A549 (cell line): ENCODE results near the gene NCAM2.

Source experiments
- EHMT2 ChIP-seq: fragments of 200-600 bp; sonication (generic); IDR thresholded peaks from 2 replicates; pipeline ENCODE4 v1.6.1; 2016; ENCODE audit warnings: antibody characterized with exemption, low read depth, mild to moderate bottlenecking, moderate library complexity
- JUNB ChIP-seq: fragments of >200 bp; sonication (Bioruptor Twin); formaldehyde crosslinking; IDR thresholded peaks from 2 replicates; pipeline ENCODE4 v1.6.1; 2016
- MAZ ChIP-seq: fragments of 150-350 bp; IDR thresholded peaks from 2 replicates; pipeline ENCODE4 v1.6.1; 2014; ENCODE audit warnings: antibody characterized with exemption, low read depth, low read length, borderline replicate concordance
- NPAS2 ChIP-seq: fragments of 250-450 bp; sonication (Bioruptor Pico); IDR thresholded peaks from 2 replicates; pipeline ENCODE4 v1.8.0; 2022; ENCODE audit warnings: mild to moderate bottlenecking, moderate library complexity, borderline replicate concordance
- POLR2A ChIP-seq: IDR thresholded peaks from 2 replicates; pipeline ENCODE4 v1.6.1; 2012; ENCODE audit warnings: mild to moderate bottlenecking, low read length
- SMC3 ChIP-seq: fragments of >200 bp; sonication (Bioruptor Twin); formaldehyde crosslinking; IDR thresholded peaks from 3 replicates; pipeline ENCODE4 v1.6.1; 2018; ENCODE audit warnings: inconsistent platforms
- SREBF2 ChIP-seq: fragments of 450-650 bp; IDR thresholded peaks from 2 replicates; pipeline ENCODE4 v1.6.1; 2014; ENCODE audit warnings: mild to moderate bottlenecking, moderate library complexity
- TF ChIP-seq, protein P1 (sequence below): fragments of >200 bp; sonication (Bioruptor Twin); formaldehyde crosslinking; IDR thresholded peaks from 3 replicates; pipeline ENCODE4 v1.5.1; 2016

DNA sequence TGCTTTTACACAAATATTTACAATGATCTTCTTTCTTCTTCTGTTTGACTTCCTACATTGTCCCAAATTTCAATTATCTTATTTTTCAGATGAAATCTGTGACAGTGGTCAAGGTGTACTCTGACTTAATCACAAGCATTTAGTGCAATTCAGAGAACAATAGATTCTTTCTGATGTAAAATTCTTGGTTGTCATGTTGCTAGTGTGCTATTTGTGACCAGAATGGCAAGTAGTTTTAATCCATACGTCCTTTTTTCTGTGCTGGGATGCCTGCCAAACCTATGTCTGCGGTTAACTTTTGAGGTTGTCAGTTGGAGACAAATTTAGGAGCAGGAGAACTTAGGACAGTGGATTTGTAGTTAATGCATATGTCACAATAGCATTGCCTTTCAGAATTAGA is 31.0 kb downstream of the NCAM2 start:
- TF ChIP-seq EHMT2 (no peak), SMC3 (no peak), POLR2A (no peak), SREBF2 (no peak), JUNB (no peak), NPAS2 (CRISPR knock-in tag) (no peak), MAZ (no peak)
- TF ChIP-seq, protein P1, sequence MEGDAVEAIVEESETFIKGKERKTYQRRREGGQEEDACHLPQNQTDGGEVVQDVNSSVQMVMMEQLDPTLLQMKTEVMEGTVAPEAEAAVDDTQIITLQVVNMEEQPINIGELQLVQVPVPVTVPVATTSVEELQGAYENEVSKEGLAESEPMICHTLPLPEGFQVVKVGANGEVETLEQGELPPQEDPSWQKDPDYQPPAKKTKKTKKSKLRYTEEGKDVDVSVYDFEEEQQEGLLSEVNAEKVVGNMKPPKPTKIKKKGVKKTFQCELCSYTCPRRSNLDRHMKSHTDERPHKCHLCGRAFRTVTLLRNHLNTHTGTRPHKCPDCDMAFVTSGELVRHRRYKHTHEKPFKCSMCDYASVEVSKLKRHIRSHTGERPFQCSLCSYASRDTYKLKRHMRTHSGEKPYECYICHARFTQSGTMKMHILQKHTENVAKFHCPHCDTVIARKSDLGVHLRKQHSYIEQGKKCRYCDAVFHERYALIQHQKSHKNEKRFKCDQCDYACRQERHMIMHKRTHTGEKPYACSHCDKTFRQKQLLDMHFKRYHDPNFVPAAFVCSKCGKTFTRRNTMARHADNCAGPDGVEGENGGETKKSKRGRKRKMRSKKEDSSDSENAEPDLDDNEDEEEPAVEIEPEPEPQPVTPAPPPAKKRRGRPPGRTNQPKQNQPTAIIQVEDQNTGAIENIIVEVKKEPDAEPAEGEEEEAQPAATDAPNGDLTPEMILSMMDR, result no peak
